Gastroesophageal sphincter (tissue), 3 donors: ENCODE measurements around the gene SLC37A1.

Experiments
- CTCF ChIP-seq, 4 experiments: fragments of 200-600 bp in 2 of 4; fragments of 450-650 bp in 2 of 4; sonication (generic) in 1 of 4; IDR thresholded peaks; one replicate each; pipeline ENCODE4 v1.5.1; 2017 to 2019; ENCODE audit warnings: antibody characterized with exemption in 4 of 4, mild to moderate bottlenecking in 2 of 4, moderate library complexity in 2 of 4
- POLR2A ChIP-seq, 2 donors: fragments of 450-650 bp; IDR thresholded peaks; one replicate each; pipeline ENCODE4 v1.6.1; 2017; ENCODE audit warnings: antibody characterized with exemption in 2 of 2, mild to moderate bottlenecking in 2 of 2, moderate library complexity in 1 of 2

GRCh38 chr21:42567214-42567555 lies 53.5 kb downstream of the SLC37A1 start:
- TF ChIP-seq CTCF (IDR thresholded peaks at IDR 0.05) (no peak), POLR2A (IDR thresholded peaks at IDR 0.05) (no peak)
